ENCODE measurements around the gene FGF6.
"Not testable (repeated sequence)": the region's sequence is repeated elsewhere in the genome, so short reads cannot be mapped to it uniquely, and the experiment has no call there.

FGF6 gene

DNA sequence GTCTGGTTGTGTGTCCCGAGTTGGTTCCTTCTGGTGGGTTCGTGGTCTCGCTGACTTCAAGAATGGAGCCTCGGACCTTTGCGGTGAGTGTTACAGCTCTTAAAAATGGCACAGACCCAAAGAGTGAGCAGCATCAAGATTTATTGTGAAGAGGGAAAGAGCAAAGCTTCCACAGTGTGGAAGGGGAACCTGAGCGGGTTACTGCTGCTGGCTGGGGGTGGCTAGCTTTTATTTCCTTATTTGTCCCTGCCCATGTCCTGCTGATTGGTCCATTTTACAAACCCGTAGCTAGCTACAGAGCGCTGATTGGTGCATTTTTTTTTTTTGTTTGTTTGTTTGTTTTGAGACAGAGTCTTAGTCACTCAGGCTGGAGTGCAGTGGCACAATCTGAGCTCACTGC lies 29.3 kb downstream of the FGF6 start:
- H3K4me3 ChIP-seq (ENCODE audit: low read depth, low read length) = no peak overlapping the region
- no peak for TF ChIP-seq MYC (IDR thresholded peaks at IDR 0.05; ENCODE audit: low read depth, low read length)
- TF ChIP-seq CTCF (IDR thresholded peaks at IDR 0.05; ENCODE audit: low read depth, low read length) = no peak
- TF ChIP-seq MAX (IDR thresholded peaks at IDR 0.05; ENCODE audit: low read depth, low read length) = no peak
- TF ChIP-seq POLR2A (IDR thresholded peaks at IDR 0.05; ENCODE audit: extremely low read depth, insufficient read length) = no peak
- no peak for DNase-seq (ENCODE audit: low read depth)

DNA sequence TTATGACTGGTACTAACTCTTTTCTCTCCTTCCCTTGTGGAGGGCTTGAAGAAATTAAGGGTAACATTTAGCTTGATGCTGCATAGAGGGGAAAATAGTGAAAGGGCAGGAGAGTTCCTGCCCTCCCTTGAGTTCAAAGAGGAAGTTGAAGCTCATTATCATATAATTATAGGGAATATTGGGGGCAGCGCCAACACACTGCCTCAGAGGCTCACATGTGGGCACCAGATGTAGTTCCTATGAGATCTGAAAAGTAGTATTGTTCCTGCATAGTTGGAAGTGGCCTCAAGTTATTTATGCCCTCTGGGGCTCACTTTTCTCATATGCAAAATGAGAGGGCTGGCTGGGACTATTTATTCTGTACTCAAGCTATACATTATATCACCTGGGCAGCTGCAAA lies 33.1 kb downstream of the FGF6 start:
- TF ChIP-seq CTCF (IDR thresholded peaks at IDR 0.05; ENCODE audit: low read depth, low read length) = no peak
- no peak for TF ChIP-seq MAX (IDR thresholded peaks at IDR 0.05; ENCODE audit: low read depth, low read length)
- TF ChIP-seq POLR2A (IDR thresholded peaks at IDR 0.05; ENCODE audit: extremely low read depth, insufficient read length) = no peak
- TF ChIP-seq MYC (IDR thresholded peaks at IDR 0.05; ENCODE audit: low read depth, low read length) = no peak
- no peak overlapping the region for H3K4me3 ChIP-seq (ENCODE audit: low read depth, low read length)
- DNase-seq (ENCODE audit: low read depth) = no peak

DNA sequence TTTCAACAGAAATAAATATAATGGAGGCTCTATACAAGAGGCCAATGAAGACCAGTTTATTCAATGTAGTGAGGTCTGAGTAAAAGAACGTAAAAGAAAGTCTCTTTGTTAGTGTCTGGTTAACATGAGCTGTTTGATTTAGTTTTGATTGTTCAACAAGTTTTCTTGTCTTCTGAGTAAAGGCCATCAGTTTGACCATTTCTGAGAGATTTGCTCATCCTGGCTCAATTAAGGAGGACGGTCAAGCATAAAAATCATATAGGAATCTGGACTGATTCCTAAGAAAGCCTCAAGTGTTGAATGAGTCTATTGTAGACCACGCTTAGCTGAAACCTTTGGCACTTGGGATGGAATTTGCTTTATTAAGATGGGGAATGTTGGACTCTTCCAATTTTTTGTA lies 33.6 kb downstream of the FGF6 start:
- DNase-seq (ENCODE audit: low read depth) = no peak
- TF ChIP-seq POLR2A (IDR thresholded peaks at IDR 0.05; ENCODE audit: extremely low read depth, insufficient read length) = no peak
- no peak for TF ChIP-seq MAX (IDR thresholded peaks at IDR 0.05; ENCODE audit: low read depth, low read length)
- TF ChIP-seq CTCF (IDR thresholded peaks at IDR 0.05; ENCODE audit: low read depth, low read length) = no peak
- TF ChIP-seq MYC (IDR thresholded peaks at IDR 0.05; ENCODE audit: low read depth, low read length) = no peak
- no peak overlapping the region for H3K4me3 ChIP-seq (ENCODE audit: low read depth, low read length)

GRCh38 chr12:4407136-4407535 lies 38.5 kb downstream of the FGF6 start:
- TF ChIP-seq CTCF (IDR thresholded peaks at IDR 0.05; ENCODE audit: low read depth, low read length) (no peak), MYC (IDR thresholded peaks at IDR 0.05; ENCODE audit: low read depth, low read length) (no peak), MAX (IDR thresholded peaks at IDR 0.05; ENCODE audit: low read depth, low read length) (no peak), POLR2A (IDR thresholded peaks at IDR 0.05; ENCODE audit: extremely low read depth, insufficient read length) (no peak)
- no peak overlapping the region for H3K4me3 ChIP-seq (ENCODE audit: low read depth, low read length)
- DNase-seq (ENCODE audit: low read depth) = no peak

- DNase-seq (ENCODE audit: low read depth) = not testable (repeated sequence)
These were observed 40.6 kb downstream of the FGF6 start for GRCh38 chr12:4404877-4405637.

GRCh38 chr12:4402996-4403395 lies 42.6 kb downstream of the FGF6 start:
- H3K4me3 ChIP-seq (ENCODE audit: low read depth, low read length) = no peak overlapping the region
- DNase-seq (ENCODE audit: low read depth) = no peak
- TF ChIP-seq CTCF (IDR thresholded peaks at IDR 0.05; ENCODE audit: low read depth, low read length) (no peak), MYC (IDR thresholded peaks at IDR 0.05; ENCODE audit: low read depth, low read length) (no peak), MAX (IDR thresholded peaks at IDR 0.05; ENCODE audit: low read depth, low read length) (no peak), POLR2A (IDR thresholded peaks at IDR 0.05; ENCODE audit: extremely low read depth, insufficient read length) (no peak)

More at GRCh38 chr12:4404877-4405637, 40.6 kb downstream of the FGF6 start:
- H3K4me3 ChIP-seq (ENCODE audit: low read depth, low read length) = not testable (repeated sequence)
